ES-I3 (cell line): ENCODE results near the gene SIGLEC7.
"Not testable (repeated sequence)": the region's sequence is repeated elsewhere in the genome, so short reads cannot be mapped to it uniquely, and the experiment has no call there.

Source experiments
- H3K36me3 ChIP-seq: 2 replicates; pipeline ENCODE4 v1.6.1; 2013; ENCODE audit warnings: mild to moderate bottlenecking, low read length, control low read depth, moderate library complexity; ENCODE audit not compliant: insufficient read depth
- H3K4me1 ChIP-seq: 2 replicates; pipeline ENCODE4 v1.6.1; 2013; ENCODE audit warnings: mild to moderate bottlenecking, control low read depth, low read length; ENCODE audit not compliant: insufficient read depth
- H3K9ac ChIP-seq: 2 replicates; pipeline ENCODE4 v1.6.1; 2013; ENCODE audit warnings: low read depth, mild to moderate bottlenecking, low read length, moderate library complexity
- H3K9me3 ChIP-seq: 2 replicates; pipeline ENCODE4 v1.6.1; 2013; ENCODE audit warnings: mild to moderate bottlenecking, low read length, moderate library complexity; ENCODE audit not compliant: control insufficient read depth, insufficient read depth

Gene SIGLEC7

GRCh38 chr19:51158474-51159129 is 16.5 kb downstream of the SIGLEC7 start:
- no peak overlapping the region for H3K9ac ChIP-seq
- H3K4me1 ChIP-seq, result no peaks in the 10 kb centered on the region
- H3K9me3 ChIP-seq, result no peaks in the 10 kb centered on the region
- H3K36me3 ChIP-seq, result no peaks in the 10 kb centered on the region

GRCh38 chr19:51159656-51160055 is 17.6 kb downstream of the SIGLEC7 start:
- H3K9ac ChIP-seq, result no peak overlapping the region
- no peaks in the 10 kb centered on the region for H3K36me3 ChIP-seq
- no peaks in the 10 kb centered on the region for H3K4me1 ChIP-seq
- H3K9me3 ChIP-seq, result no peaks in the 10 kb centered on the region

- H3K4me1 ChIP-seq, result no peaks in the 10 kb centered on the region
- no peaks in the 10 kb centered on the region for H3K9me3 ChIP-seq
- no peaks in the 10 kb centered on the region for H3K36me3 ChIP-seq
- H3K9ac ChIP-seq, result no peak overlapping the region
Measured at GRCh38 chr19:51161266-51161665, 19.2 kb downstream of the SIGLEC7 start.

GRCh38 chr19:51161867-51162496 is 19.9 kb downstream of the SIGLEC7 start:
- no peak overlapping the region for H3K9ac ChIP-seq

GRCh38 chr19:51163257-51163656 is 21.2 kb downstream of the SIGLEC7 start:
- Histone ChIP-seq H3K9me3 (no peaks in the 10 kb centered on the region), H3K9ac (no peak overlapping the region), H3K36me3 (no peaks in the 10 kb centered on the region), H3K4me1 (no peaks in the 10 kb centered on the region)

More at GRCh38 chr19:51161867-51162496, 19.9 kb downstream of the SIGLEC7 start:
- Histone ChIP-seq H3K9me3 (no peaks in the 10 kb centered on the region), H3K36me3 (no peaks in the 10 kb centered on the region), H3K4me1 (no peaks in the 10 kb centered on the region)

- Histone ChIP-seq H3K9ac (no peak overlapping the region), H3K9me3 (no peaks in the 10 kb centered on the region), H3K36me3 (no peaks in the 10 kb centered on the region), H3K4me1 (no peaks in the 10 kb centered on the region)
Measured at GRCh38 chr19:51164215-51164614, 22.1 kb downstream of the SIGLEC7 start.

- Histone ChIP-seq H3K36me3 (no peaks in the 10 kb centered on the region), H3K9ac (no peak overlapping the region), H3K4me1 (no peaks in the 10 kb centered on the region), H3K9me3 (no peaks in the 10 kb centered on the region)
Measured at GRCh38 chr19:51166846-51167490, 24.9 kb downstream of the SIGLEC7 start.

- Histone ChIP-seq H3K4me1 (no peaks in the 10 kb centered on the region), H3K9me3 (no peaks in the 10 kb centered on the region), H3K9ac (no peak overlapping the region; the same call in 1 of the 2 replicates), H3K36me3 (no peaks in the 10 kb centered on the region)
Measured at GRCh38 chr19:51168564-51169282, 26.6 kb downstream of the SIGLEC7 start.

- H3K9ac ChIP-seq, H3K4me1 ChIP-seq, H3K9me3 ChIP-seq, H3K36me3 ChIP-seq: not testable (repeated sequence)
Measured at GRCh38 chr19:51169283-51169918, 27.3 kb downstream of the SIGLEC7 start.

- Histone ChIP-seq H3K9ac (no peak overlapping the region), H3K4me1 (no peaks in the 10 kb centered on the region), H3K36me3 (no peaks in the 10 kb centered on the region), H3K9me3 (no peaks in the 10 kb centered on the region)
Measured at GRCh38 chr19:51172223-51172622, 30.1 kb downstream of the SIGLEC7 start.

- Histone ChIP-seq H3K9me3 (no peaks in the 10 kb centered on the region), H3K9ac (no peak overlapping the region)
Measured at GRCh38 chr19:51173681-51174080, 31.6 kb downstream of the SIGLEC7 start.

GRCh38 chr19:51179256-51179655 is 37.2 kb downstream of the SIGLEC7 start:
- H3K4me1 ChIP-seq, result no peaks in the 10 kb centered on the region
- H3K36me3 ChIP-seq, result no peaks in the 10 kb centered on the region
- no peaks in the 10 kb centered on the region for H3K9me3 ChIP-seq
- H3K9ac ChIP-seq, result no peak overlapping the region

More at GRCh38 chr19:51173681-51174080, 31.6 kb downstream of the SIGLEC7 start:
- Histone ChIP-seq H3K36me3 (no peaks in the 10 kb centered on the region), H3K4me1 (no peaks in the 10 kb centered on the region)

GRCh38 chr19:51181377-51181912 is 39.3 kb downstream of the SIGLEC7 start:
- Histone ChIP-seq H3K36me3 (no peaks in the 10 kb centered on the region), H3K4me1 (no peaks in the 10 kb centered on the region), H3K9ac (peak overlapping the region; percentile 20; the same call in 1 of the 2 replicates), H3K9me3 (no peaks in the 10 kb centered on the region)

GRCh38 chr19:51181913-51182419 is 39.9 kb downstream of the SIGLEC7 start:
- Histone ChIP-seq H3K9ac (peak overlapping the region; percentile 20; the same call in 1 of the 2 replicates), H3K9me3 (no peaks in the 10 kb centered on the region), H3K4me1 (no peaks in the 10 kb centered on the region), H3K36me3 (no peaks in the 10 kb centered on the region)
